GM18508 (cell line): ENCODE data around the gene B9D2.

Experiments used
- ATAC-seq: cut with Tn5 transposase; IDR thresholded peaks from one replicate; pipeline ENCODE4 v1.9.1; 2021; ENCODE audit warnings: moderate number of reproducible peaks; ENCODE audit not compliant: insufficient read depth, unreplicated experiment

The B9D2 gene

DNA sequence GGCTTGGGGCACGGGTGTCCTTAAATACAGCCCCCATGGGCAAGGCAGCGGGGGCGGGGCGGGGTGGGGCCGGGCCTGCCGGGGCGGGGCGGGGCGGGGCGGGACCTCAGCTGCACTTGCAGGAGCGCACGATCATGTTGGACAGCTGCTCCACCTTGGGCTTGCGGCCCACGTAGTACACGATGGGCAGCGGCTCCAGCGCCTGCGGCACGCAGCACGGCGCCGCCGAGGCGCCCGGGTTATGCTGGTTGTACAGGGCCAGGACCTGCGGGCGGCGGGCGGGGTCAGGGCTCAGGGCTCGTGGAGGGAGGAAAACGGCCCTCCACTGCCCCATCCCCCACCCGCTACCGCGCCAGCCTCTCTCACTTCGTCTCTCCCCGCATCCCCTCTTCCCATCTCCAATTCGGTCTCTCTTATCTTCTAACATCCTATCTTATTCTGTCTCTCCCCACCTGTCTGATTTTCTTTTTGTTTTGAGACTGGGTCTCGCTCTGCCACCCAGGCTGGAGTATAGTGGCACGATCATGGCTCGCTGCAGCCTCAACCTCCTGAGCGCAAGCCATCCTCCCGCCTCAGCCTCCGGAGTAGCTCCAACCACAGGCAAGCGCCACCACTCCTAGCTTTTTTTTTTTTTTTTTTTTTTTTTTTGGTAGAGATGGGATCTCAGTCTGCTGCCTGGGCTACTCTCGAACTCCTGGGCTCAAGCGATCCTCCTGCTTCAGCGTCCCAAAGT, 32.8 kb downstream of the B9D2 start:
- ATAC-seq, result no peak

DNA sequence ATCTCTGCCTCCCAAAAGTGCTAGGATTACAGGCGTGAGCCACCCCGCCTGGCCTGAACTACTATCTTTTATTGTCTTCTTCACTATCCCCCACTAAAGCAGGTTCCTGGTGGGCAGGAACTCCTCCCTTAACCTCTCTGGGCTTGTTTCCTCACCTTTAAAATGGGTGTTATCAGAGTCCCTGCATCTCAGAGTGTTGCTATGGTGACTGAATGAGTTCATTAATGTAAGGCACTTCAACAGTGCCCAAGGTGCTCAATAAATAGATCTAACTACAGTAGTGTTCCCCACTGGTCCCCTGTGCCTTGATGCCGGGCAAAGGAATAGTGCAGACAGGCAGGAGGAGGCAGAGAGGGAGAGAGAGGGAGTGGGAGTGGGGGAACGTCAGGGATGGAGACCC, 33.5 kb downstream of the B9D2 start:
- no peak for ATAC-seq

DNA sequence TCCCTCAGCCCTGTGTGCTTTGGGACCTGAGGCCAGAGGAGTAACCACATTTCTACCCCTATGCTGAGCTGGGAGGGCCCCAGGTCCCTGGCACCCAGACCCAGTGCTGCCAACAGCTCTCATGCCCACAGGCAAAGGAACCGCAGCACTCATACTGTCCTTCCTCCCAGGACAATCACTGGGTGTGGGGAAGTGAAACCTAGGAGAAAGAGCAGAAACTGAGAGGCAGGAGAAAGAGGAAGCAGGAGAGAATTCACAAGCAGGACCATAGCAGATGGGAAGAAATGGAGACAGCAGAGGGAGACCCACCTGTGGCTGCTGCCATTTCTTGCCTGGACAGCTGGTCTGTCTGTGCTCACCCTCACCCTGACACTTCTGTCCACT, 35.1 kb downstream of the B9D2 start:
- no peak for ATAC-seq

DNA sequence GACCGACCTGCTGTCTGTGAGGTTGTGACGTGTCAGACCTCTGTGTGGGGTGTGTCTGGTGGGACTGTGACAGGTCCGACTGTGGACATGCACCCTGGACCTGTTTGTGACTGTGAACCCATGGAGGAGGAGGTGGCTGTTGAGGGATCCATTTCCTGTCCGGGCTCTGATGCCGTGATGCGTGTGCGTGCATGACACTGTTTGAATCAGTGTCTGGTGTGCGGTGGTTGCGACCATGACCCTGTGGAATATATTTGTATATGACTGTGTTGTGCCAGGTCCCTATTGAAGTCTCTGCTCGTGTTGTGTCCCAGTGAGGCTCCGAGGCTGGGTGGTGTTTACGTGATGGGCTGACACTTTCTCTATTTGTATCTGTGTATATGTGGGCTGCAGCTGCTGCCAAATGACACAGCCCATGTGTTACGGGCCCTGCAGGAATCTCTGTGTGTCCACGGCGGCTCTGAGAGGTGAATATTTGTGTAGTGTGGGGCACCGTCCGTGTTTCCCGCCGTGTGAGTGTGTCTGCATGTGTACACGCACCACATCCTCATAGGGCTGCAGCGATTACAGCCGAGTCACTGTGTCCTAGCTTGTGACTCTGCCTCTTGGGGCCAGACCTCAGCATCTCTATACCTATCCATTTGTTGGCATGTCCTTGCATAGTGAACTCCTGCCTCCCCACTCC, 35.6 kb downstream of the B9D2 start:
- ATAC-seq, result no peak

DNA sequence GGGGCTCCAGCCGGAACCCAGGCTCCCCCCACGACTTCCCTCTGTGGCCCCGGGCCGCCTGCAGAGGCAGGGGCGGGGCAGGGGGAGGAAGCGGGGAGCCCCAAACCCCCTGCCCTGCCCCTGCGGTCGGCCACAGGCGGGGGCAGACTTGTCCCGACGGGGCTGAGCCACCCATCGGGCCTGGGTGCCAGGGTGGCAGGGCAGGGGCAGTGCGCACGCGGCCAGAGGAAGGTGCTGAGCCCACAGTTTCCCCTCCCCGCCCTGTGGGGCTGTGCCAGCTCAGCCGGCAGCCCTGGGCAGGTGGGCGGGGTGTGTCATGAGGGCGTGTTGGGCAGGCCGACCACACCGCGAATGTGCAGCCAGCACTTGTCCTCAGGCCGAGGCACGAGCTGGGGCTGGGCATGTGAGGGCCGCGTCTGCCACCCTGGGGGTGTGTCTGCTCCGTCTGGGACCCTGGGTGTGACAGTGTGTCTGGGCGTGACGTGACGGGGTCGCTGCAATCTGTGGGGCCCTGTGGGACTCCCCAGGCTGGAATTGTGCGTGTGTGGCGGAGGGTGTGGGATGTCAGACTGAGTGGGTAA, 36.3 kb downstream of the B9D2 start:
- no peak for ATAC-seq

DNA sequence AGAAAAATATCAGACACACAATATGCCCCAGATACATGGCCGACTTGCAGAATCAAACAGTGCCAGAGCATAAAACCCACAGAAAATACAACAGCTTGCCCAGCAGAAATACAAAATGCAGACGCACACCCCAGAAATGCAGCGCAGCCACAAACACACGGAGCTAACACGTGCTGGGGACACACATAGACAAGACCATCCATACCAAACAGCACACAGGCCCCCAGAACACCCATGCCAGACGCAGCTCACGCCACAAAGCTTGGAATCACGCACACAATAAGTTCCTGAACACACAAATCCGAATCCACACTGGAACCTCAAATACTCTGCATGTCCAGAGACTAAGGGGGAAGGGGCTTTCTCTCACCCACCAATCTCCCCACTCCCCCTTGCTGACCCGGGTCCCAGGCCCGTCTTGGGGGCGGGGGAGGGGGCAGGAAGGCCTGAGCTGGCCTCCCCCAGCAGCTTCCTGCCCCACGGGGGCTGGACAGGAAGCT, 36.8 kb downstream of the B9D2 start:
- ATAC-seq, result no peak

DNA sequence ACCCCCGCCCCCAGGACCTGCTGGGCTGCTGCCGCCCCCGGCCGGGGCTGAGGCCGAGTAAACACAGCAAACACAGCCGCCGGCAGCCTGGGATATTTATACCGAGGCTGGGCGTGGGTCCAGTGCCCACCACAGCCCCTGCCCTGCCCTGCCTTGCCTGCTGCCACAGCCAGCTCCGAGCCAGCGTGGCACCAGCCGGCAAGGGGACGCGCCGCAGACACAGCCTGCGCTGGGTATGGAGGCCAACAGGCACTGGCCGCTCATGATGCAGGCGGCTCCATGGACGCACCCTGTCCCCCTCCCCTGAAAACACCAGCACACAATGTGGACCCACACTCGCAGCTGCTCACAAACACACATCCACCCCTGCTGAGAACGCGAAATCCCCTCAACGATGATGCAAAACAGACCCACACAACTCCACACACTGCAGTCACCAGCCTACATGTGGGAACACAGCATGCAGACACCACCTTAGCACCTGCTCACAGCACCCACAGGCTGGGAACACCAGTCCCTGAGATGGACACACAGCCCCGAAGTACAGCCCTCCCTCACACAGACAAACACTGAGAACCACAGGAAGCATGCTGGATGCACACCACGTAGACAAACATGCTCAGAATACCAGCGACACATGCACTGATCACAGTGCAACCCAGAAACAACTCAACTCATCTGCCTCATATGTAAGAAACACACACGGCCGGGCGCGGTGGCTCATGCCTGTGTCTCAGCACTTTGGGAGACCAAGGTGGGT, 37.8 kb downstream of the B9D2 start:
- ATAC-seq, result no peak

DNA sequence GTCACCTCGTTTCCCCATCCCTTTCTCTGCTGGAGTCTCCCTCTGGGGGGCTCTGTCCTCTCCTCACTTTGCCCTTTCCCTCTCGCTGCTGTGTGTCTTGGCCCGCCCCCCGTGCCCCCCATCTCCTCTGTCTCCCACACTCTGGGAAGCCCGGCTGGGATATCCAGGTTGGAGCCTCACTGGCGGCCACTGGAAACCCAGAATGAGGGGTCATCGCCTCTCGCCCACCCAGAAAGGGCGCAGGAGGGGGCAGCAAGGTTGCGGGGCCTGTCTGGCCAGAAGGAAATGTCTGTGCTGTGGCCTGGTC, 38.4 kb downstream of the B9D2 start:
- no peak for ATAC-seq

DNA sequence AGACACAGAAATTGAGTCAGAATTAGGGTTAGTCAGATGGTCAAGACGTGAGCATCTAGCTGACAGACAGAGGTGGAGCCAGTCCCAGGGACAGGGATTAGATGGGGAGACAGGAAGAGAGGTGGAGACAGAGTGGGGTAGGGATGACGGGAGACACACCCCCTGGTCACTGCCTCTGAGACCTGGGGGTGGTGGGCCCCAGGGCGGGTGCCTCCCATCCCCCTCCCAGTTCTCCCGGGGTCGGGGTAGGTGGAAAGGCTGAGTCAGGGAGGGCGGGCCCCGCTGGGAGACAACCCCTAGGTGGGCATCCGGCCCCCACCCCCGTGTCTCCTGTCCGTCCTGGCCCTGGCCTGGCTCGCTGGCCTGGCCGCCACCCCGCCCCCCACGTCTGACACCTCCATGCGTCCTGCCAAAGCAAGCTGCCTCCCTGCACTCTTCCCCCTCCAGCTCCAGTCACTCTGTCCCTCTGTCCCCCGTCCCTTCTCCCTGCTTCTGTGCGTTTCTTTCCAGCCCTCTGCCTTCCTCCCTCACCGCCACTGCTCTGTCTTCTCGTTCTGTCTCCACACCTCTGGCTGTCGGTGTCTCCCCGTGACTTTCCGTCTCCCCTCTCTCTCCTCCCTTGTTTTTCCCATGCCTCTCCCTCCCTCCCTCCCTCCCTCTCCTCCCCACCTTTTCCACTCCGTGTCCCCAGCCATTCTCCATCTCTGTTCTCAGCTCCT, 38.9 kb downstream of the B9D2 start:
- ATAC-seq, result no peak

DNA sequence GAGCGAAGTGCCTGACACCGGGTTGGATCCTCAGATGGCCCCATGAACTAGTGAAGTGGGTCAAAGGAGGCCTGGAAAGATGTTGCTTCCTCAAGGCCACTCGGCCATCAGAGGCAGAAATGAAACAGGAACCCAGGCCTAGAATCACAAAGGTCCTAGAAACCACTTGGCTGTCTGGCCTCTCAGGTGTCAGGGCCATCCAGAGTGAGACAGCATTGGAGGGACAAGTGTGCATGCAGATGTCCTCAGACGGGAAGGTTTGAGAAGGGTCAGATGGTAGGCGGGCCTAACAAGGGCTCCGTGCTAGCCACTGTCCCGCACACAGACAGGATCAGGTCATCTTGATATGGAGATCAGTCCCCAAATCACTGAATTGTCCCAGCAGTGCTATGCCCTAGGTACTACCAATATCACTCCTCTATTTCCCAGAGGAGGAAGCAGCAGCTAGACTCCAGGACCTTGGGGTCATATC, 39.7 kb downstream of the B9D2 start:
- ATAC-seq, result no peak

DNA sequence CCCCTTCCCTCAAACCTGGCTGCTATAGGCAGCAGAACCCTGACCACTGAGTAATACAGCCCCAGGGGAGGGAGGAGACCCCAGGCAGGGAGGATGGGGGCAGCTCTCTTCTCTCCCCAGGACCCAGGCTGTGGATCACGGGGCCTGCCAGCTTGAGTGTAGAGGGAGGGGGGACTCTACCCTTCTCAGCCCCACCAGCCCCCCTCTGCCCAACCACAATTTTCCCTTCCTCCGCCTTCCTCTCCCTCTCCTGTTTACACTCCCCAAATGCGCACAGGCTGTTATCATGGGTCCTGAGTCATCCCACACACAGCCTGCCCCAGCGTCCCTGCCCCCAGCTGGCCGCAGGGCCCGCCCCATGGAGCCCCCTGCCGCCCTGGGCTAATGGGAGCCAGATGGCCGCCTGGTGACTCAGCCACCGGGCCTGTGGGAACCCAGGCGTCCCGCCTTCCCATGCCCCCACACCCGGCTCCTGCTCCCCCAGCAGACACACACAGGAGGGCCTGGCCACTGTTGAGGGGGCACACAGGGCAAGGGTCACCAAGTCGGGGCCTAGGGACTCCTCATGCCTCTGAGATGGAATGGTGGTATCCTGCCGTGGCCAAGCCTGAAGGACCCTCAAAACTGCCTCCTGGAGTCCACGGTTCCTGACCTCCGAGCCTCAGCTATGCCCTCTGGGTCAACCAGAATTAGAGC, 40.4 kb downstream of the B9D2 start:
- no peak for ATAC-seq

DNA sequence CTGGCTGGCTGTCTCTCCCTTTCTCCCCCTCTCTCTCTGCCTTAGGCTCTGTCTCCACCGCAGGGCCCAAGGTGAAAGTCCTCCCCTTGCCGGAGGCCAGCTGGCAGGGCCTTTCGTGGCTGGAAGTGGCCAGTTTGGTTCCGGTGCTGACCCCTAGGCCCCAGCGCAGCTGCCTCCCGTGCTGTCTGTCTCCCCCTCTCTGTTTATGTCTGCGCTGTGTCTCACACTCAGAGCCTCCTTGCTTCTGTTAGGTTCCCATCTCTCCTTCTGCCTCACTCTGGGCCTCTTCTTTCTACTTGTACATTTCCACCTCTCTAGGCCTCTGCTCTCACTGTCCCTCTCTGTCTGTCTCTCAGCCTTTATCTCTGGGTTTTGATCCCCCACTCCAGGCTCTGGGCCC, 40.9 kb downstream of the B9D2 start:
- ATAC-seq, result no peak

DNA sequence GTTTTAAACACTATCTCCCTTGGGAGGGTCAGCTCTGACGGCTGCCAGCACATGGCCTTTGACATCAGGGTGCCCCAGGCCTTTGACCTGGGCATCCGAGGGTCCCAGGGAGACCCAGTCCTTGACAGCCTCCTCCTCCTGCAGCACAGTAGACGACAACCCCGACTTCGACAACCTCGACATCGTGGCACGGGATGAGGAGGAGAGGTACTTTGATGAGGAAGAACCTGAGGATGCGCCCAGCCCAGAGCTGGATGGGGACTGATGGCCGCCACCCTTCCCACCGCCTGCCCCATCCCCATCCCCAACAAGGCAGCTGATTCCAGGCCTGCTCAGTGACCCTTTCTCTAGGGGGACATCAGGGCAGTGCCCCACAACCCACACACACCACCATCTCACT, 41.5 kb downstream of the B9D2 start:
- ATAC-seq, result no peak

DNA sequence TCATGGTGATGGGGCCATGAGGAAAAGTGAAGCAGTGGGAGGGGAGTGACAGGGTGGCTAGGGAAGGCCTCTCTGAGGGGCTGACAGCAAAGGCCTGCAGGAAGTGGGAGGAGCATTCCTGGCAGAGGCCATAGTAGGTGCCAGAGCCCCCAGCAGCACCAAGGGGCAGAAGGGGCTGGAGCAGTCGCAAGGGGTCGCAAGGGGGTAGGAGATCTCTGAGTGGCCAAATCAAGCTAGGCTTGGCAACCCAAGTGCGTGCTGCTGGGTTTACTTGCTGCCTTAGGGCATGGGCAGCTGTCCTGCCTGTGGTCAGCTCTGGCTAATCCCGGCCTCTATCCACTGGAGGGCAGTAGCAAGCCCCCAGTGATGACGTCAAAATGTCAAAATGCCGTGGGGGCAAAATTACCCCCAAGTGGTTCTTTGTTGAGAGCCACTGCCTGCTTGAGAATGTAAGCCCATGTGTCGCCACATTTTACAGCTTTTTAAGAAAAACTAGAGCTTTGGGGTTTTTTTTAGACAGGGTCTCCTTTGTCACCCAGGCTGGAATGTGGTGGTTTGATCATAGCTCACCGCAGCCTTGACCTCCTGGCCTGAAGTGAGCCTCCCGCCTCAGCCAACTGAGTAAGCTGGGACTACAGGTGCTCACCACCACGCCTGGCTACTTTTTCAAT, 42.2 kb downstream of the B9D2 start:
- no peak for ATAC-seq

DNA sequence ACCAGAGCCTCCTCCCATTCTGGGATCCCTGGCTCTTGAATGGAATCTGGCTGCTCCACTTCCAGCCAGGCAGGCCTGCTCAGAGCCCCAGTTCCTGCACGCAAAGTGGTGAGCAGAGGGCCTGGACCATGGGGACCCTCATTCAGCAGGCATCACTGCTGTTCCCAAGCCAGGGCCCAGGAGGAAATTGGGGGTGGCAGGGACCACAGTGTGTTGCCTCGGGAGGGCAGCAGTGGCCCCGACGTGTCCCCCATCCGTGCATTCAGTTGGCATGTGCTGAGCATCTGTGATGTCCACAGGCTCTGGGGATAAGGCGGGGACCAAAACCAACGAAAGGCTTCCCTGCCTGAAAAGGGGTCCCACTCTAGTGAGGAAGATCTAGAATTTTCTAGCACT, 42.7 kb downstream of the B9D2 start:
- ATAC-seq, result no peak

DNA sequence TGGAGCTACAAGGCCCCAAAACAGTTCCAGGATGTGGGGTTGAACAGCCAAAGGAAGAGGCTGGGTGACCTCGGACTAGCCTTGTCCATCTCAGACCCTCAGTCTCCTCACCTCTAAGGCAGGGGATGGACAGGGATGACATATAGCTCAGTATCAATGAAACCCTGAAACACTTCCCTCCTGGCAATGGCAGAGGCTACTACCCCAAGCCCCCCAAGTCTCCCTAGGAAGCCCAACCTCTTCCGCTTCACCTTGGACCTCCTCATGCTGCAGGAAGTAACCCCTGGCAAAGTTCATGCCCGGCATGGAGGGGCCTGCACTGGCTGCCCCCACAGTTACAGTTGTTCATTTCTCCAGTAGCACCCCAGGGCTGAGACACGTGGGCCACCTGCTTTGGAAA, 43.4 kb downstream of the B9D2 start:
- no peak for ATAC-seq

DNA sequence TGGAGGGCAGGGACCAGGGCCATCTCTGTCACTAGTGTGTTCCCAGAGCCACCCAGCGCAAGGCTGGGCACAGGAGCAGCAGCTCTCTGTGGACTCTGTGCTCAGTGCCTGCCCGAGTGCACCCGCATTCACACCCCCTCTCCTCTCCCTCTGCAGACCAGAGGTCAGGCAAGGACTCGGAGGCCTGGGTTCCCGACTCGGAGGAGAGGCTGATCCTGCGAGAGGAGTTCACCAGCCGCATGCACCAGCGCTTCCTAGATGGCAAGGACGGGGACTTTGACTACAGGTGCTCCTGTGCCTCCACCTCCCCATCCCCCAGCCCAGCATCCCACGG, 43.8 kb downstream of the B9D2 start:
- ATAC-seq, result no peak

DNA sequence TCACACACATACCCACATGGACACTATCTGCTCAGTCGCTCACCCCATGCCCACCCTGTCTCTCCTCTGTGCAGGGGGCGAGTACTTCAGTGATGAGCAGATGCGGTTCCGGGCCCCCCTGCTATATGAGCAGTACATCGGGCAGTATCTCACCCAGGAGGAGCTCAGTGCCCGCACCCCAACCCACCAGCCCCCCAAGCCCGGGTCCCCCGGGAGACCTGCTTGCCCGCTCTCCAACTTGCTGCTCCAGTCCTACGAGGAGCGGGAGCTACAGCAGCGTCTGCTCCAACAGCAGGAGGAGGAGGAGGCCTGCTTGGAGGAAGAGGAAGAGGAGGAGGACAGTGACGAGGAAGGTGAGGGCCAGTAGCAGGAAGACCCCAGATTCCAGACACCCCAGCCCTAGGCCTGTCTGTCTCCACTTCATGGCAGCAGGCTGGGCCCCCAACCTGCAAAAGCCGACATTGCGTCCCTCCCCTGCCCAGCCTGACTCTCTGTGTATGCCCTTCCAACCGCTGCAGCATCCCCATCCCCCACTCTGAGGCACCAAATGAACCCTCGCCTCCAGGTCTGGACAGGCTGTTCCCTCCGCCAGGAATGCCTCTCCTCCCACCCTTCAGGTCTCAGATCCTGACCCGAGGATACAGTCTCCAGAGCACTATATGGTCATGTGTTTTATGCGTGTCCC, 44.3 kb downstream of the B9D2 start:
- ATAC-seq, result no peak
